PC-3 (cell line): ENCODE results near the gene R3HDM4. TPM values are rescaled to one million over a fixed set of nuclear protein-coding genes. Genes with fewer than 3 reads are reported as not detected.
"Not testable (repeated sequence)": the region's sequence is repeated elsewhere in the genome, so short reads cannot be mapped to it uniquely, and the experiment has no call there.

Source experiments
- ATAC-seq: fragments of 200-7000 bp; cut with Tn5 transposase; 2 replicates; pipeline ENCODE4 v1.9.1; 2020; ENCODE audit warnings: mild to moderate bottlenecking, moderate library complexity
- BruUV-seq: library from RNA; stranded (reverse); fragments of 400-500 nt; replicated peaks from 2 replicates; lab custom pipeline; 2021; lab: Mats Ljungman, UMichigan
- CTCF ChIA-PET: fragments of 300-600 bp; sonication (Branson Sonifier 250); formaldehyde crosslinking; loops from one replicate; lab custom pipeline; 2022; ENCODE audit warnings: antibody characterized with exemption; lab: Charles Lee
- POLR2A ChIA-PET: fragments of 300-600 bp; sonication (Branson Sonifier 250); formaldehyde crosslinking; loops from one replicate; lab custom pipeline; 2022; ENCODE audit warnings: antibody characterized with exemption; ENCODE audit not compliant: unreplicated experiment; lab: Charles Lee
- DNase-seq: peaks from one replicate; pipeline ENCODE4 v3.0.0-alpha.2; 2015
- H2AFZ ChIP-seq: fragments of 300-600 bp; sonication (generic); 2 replicates; pipeline ENCODE4 v1.6.0; 2016; ENCODE audit warnings: antibody characterized with exemption, low read length
- H3F3A ChIP-seq: fragments of 300-600 bp; sonication (generic); one replicate; pipeline ENCODE4 v1.6.0; 2017; ENCODE audit warnings: antibody characterized with exemption, low read length, control low read depth, mild to moderate bottlenecking; ENCODE audit not compliant: unreplicated experiment
- H3K27ac ChIP-seq: fragments of 300-600 bp; sonication (generic); 2 replicates; pipeline ENCODE4 v1.5.1; 2016; ENCODE audit warnings: mild to moderate bottlenecking, low read length
- H3K27me3 ChIP-seq: fragments of 300-600 bp; sonication (generic); 2 replicates; pipeline ENCODE4 v1.6.1; 2016; ENCODE audit warnings: low read length, mixed read lengths
- H3K36me3 ChIP-seq: fragments of 300-600 bp; sonication (generic); 2 replicates; pipeline ENCODE4 v1.6.1; 2016; ENCODE audit warnings: low read depth, mixed run types, low read length, mixed read lengths
- H3K4me1 ChIP-seq: fragments of 300-600 bp; sonication (generic); 2 replicates; pipeline ENCODE4 v1.5.1; 2016; ENCODE audit warnings: low read length; ENCODE audit not compliant: insufficient read depth
- H3K4me2 ChIP-seq: fragments of 300-600 bp; sonication (generic); 2 replicates; pipeline ENCODE4 v1.6.0; 2016; ENCODE audit warnings: low read length
- H3K4me3 ChIP-seq: fragments of 300-600 bp; sonication (generic); 2 replicates; pipeline ENCODE4 v1.5.1; 2016; ENCODE audit warnings: mild to moderate bottlenecking, low read length, mixed read lengths
- H3K79me2 ChIP-seq: fragments of 300-600 bp; sonication (generic); 2 replicates; pipeline ENCODE4 v1.6.1; 2017; ENCODE audit warnings: low read length, mixed read lengths
- H3K9ac ChIP-seq: fragments of 300-600 bp; sonication (generic); 2 replicates; pipeline ENCODE4 v1.6.0; 2016; ENCODE audit warnings: mild to moderate bottlenecking, low read length
- H3K9me2 ChIP-seq: fragments of 300-600 bp; sonication (generic); replicated peaks from 2 replicates; pipeline ENCODE4 v1.6.1; 2016; ENCODE audit warnings: mixed run types, low read length, mixed read lengths
- H3K9me3 ChIP-seq: fragments of 300-600 bp; sonication (generic); 2 replicates; pipeline ENCODE4 v1.6.1; 2016; ENCODE audit warnings: low read length, mixed read lengths
- H4K20me1 ChIP-seq: fragments of 300-600 bp; sonication (generic); 2 replicates; pipeline ENCODE4 v1.6.1; 2016; ENCODE audit warnings: low read length, mixed read lengths
- CTCF ChIP-seq: fragments of 300-600 bp; sonication (generic); conservative IDR thresholded peaks from 2 replicates; pipeline ENCODE4 v1.5.1; 2017; ENCODE audit warnings: antibody characterized with exemption, low read depth, mild to moderate bottlenecking, low read length
- EZH2 ChIP-seq: fragments of 300-600 bp; sonication (generic); IDR thresholded peaks from one replicate; pipeline ENCODE4 v1.6.1; 2017; ENCODE audit warnings: antibody characterized with exemption, mild to moderate bottlenecking, low read length; ENCODE audit not compliant: unreplicated experiment
- EZH2phosphoT487 ChIP-seq: fragments of 300-600 bp; sonication (generic); IDR thresholded peaks from 2 replicates; pipeline ENCODE4 v1.6.1; 2018; ENCODE audit warnings: mild to moderate bottlenecking, antibody characterized with exemption, low read length, borderline replicate concordance
- intact Hi-C: fragments of 100-400 bp; cut with micrococcal nuclease; formaldehyde crosslinking; loops from 2 replicates; pipeline ENCODE4 v1.9.0; 2023
- total RNA-seq: library from RNA; depleted of rRNA; stranded (reverse); fragments of >200 nt; gene quantifications from 2 replicates; pipeline ENCODE4 v1.2.3, GENCODE V29; 2014; rRNA removed

The R3HDM4 gene
- total RNA-seq, 1 experiment from 2014 or later = 44.9 TPM

- Histone ChIP-seq H3K36me3 (no peaks in the 10 kb centered on the region), H3K27me3 (peaks cover 14% of the 10 kb centered on the region), H3K79me2 (no peaks in the 10 kb centered on the region), H3K4me3 (peak overlapping the region; percentile 26; the same call in 1 of the 2 replicates), H3K9me3 (no peaks in the 10 kb centered on the region), H3K9ac (no peak overlapping the region), H3K4me2 (peak overlapping the region; percentile 65), H3F3A (no peaks in the 10 kb centered on the region), H4K20me1 (no peaks in the 10 kb centered on the region), H3K27ac (no peak overlapping the region), H2AFZ (peak overlapping the region; percentile 89), H3K9me2 (no peaks in the 10 kb centered on the region), H3K4me1 (no peaks in the 10 kb centered on the region)
- intact Hi-C loops = no loop called here
- POLR2A ChIA-PET = no interaction called here
- DNase-seq = peak; percentile 57
- TF ChIP-seq CTCF (no peak), EZH2 (no peak), EZH2phosphoT487 (no peak)
- no TSS peak for BruUV-seq
- peak; percentile 67 for ATAC-seq
- CTCF ChIA-PET = interaction anchor here (0.6 kb wide), 1 partner anchor 10 kb away, joined by 6 read pairs; no protein-coding TSS in a partner anchor
Measured at GRCh38 chr19:850221-850978, 62.6 kb downstream of the R3HDM4 start.

GRCh38 chr19:849195-849594, 63.8 kb downstream of the R3HDM4 start:
- H3K4me1 ChIP-seq, H3K4me2 ChIP-seq, BruUV-seq, H3K36me3 ChIP-seq, H3K9ac ChIP-seq, H3F3A ChIP-seq, H4K20me1 ChIP-seq, intact Hi-C loops, H3K4me3 ChIP-seq, H3K27ac ChIP-seq, H3K79me2 ChIP-seq, CTCF ChIA-PET, H3K9me2 ChIP-seq, H2AFZ ChIP-seq, DNase-seq, H3K9me3 ChIP-seq, ATAC-seq: not testable (repeated sequence)
- POLR2A ChIA-PET = interaction anchor here (0.5 kb wide), 1 partner anchor 65 kb away, joined by 3 read pairs; no protein-coding TSS in a partner anchor
- peaks cover 18% of the 10 kb centered on the region for H3K27me3 ChIP-seq

- ChIA-PET CTCF (interaction anchor here (0.6 kb wide), 1 partner anchor 154 kb away, joined by 3 read pairs; no protein-coding TSS in a partner anchor), POLR2A (interaction anchor here (0.7 kb wide), 1 partner anchor 173 kb away, joined by 3 read pairs; the partner anchor contains the start of gene RNU6-2)
- no peak overlapping the region for H3K4me2 ChIP-seq
- no peaks in the 10 kb centered on the region for H3K4me1 ChIP-seq
- no peak overlapping the region for H3K27ac ChIP-seq
- H3K4me3 ChIP-seq = no peak overlapping the region
- no peak for TF ChIP-seq EZH2phosphoT487
- TF ChIP-seq CTCF = no peak
- TF ChIP-seq EZH2 = no peak
- H3K9me2 ChIP-seq = no peaks in the 10 kb centered on the region
- H3K27me3 ChIP-seq = peaks cover 23% of the 10 kb centered on the region
- no TSS peak for BruUV-seq
- intact Hi-C loops = no loop called here
- no peak for ATAC-seq
- DNase-seq = no peak
- no peaks in the 10 kb centered on the region for H3F3A ChIP-seq
- H3K79me2 ChIP-seq = no peaks in the 10 kb centered on the region
- no peaks in the 10 kb centered on the region for H4K20me1 ChIP-seq
- H3K9ac ChIP-seq = no peak overlapping the region
- no peaks in the 10 kb centered on the region for H3K9me3 ChIP-seq
- H3K36me3 ChIP-seq = no peaks in the 10 kb centered on the region
- H2AFZ ChIP-seq = no peak overlapping the region
Measured at GRCh38 chr19:848386-848921, 64.6 kb downstream of the R3HDM4 start.

Other genes with a start within 250 kb of the R3HDM4 start
- 49.9 and 53.3 TPM in 2 replicates for gene FSTL3, start 236.8 kb downstream of the R3HDM4 start, total RNA-seq
- gene PRSS57, start 217.8 kb downstream of the R3HDM4 start, total RNA-seq = not detected in 2 replicates
- 10.8 and 13.0 TPM in 2 replicates for gene PALM, start 204.3 kb downstream of the R3HDM4 start, total RNA-seq
- 115 and 130 TPM in 2 replicates for gene MISP, start 162.1 kb downstream of the R3HDM4 start, total RNA-seq
- 395 and 412 TPM in 2 replicates for gene PTBP1, start 115.8 kb downstream of the R3HDM4 start, total RNA-seq
- gene PLPPR3, start 91.3 kb downstream of the R3HDM4 start, total RNA-seq = not detected in 2 replicates
- not detected in 2 replicates for gene AZU1, start 85.4 kb downstream of the R3HDM4 start, total RNA-seq
- gene PRTN3, start 72.2 kb downstream of the R3HDM4 start, total RNA-seq = 0.29 and 0.40 TPM in 2 replicates
- not detected in 2 replicates for gene ELANE, start 60.9 kb downstream of the R3HDM4 start, total RNA-seq
- gene CFD, start 53.6 kb downstream of the R3HDM4 start, total RNA-seq = 22.4 and 38.0 TPM in 2 replicates
- 25.9 and 41.6 TPM in 2 replicates for gene MED16, start 20.0 kb downstream of the R3HDM4 start, total RNA-seq
- not detected in 2 replicates for gene RNU6-9, start 19.7 kb downstream of the R3HDM4 start, total RNA-seq
- gene KISS1R, start 4.1 kb upstream of the R3HDM4 start, total RNA-seq = 1.2 and 3.9 TPM in 2 replicates
- 5.6 and 13.9 TPM in 2 replicates for gene ARID3A, start 12.8 kb upstream of the R3HDM4 start, total RNA-seq
- gene WDR18, start 71.1 kb upstream of the R3HDM4 start, total RNA-seq = 56.7 and 99.6 TPM in 2 replicates
- gene GRIN3B, start 87.2 kb upstream of the R3HDM4 start, total RNA-seq = 0.63 and 0.69 TPM in 2 replicates
- gene TMEM259, start 107.9 kb upstream of the R3HDM4 start, total RNA-seq = 136 and 162 TPM in 2 replicates
- not detected in 2 replicates for gene RNU6-2, start 108.3 kb upstream of the R3HDM4 start, total RNA-seq
- gene CNN2, start 113.4 kb upstream of the R3HDM4 start, total RNA-seq = 97.9 and 107 TPM in 2 replicates
- 27.3 and 31.3 TPM in 2 replicates for gene ABCA7, start 126.9 kb upstream of the R3HDM4 start, total RNA-seq
- 45.3 and 68.4 TPM in 2 replicates for gene ARHGAP45, start 153.9 kb upstream of the R3HDM4 start, total RNA-seq
- gene POLR2E, start 182.2 kb upstream of the R3HDM4 start, total RNA-seq = 335 and 375 TPM in 2 replicates
- gene GPX4, start 190.8 kb upstream of the R3HDM4 start, total RNA-seq = 517 and 644 TPM in 2 replicates